MCF 10A (cell line): ENCODE measurements around the gene SLC34A2. TPM values are rescaled to one million over a fixed set of nuclear protein-coding genes. Genes with fewer than 3 reads are reported as not detected.

Source experiments
- BruUV-seq: library from RNA; stranded (reverse); fragments of 400-500 nt; replicated peaks from 2 replicates; lab custom pipeline; 2021; lab: Mats Ljungman, UMichigan
- CTCF ChIA-PET: fragments of 300-600 bp; sonication (Branson Sonifier 250); formaldehyde crosslinking; extraction: SDS; loops from one replicate; lab custom pipeline; 2021; ENCODE audit warnings: antibody characterized with exemption, inconsistent platforms; lab: Yijun Ruan, JAX
- POLR2A ChIA-PET: fragments of 300-600, 350-650 bp; sonication (Branson Sonifier 250); formaldehyde crosslinking; extraction: SDS; loops from one replicate; lab custom pipeline; 2020; ENCODE audit warnings: antibody characterized with exemption, inconsistent platforms; lab: Yijun Ruan, JAX
- DNase-seq: peaks from one replicate; pipeline ENCODE4 v3.0.0-alpha.2; 2018; ENCODE audit not compliant: unreplicated experiment
- H3K27ac Mint-ChIP-seq: one replicate; pipeline ENCODE4 v1.8.0; 2022; ENCODE audit warnings: mild to moderate bottlenecking, low read depth, mixed read lengths; ENCODE audit not compliant: unreplicated experiment
- H3K27me3 Mint-ChIP-seq: one replicate; pipeline ENCODE4 v1.8.0; 2022; ENCODE audit warnings: mixed read lengths; ENCODE audit not compliant: insufficient read depth, unreplicated experiment
- H3K36me3 Mint-ChIP-seq: one replicate; pipeline ENCODE4 v1.8.0; 2022; ENCODE audit warnings: mild to moderate bottlenecking, moderate library complexity, mixed read lengths; ENCODE audit not compliant: insufficient read depth, unreplicated experiment
- H3K4me1 Mint-ChIP-seq: one replicate; pipeline ENCODE4 v1.8.0; 2022; ENCODE audit warnings: mixed read lengths; ENCODE audit not compliant: insufficient read depth, unreplicated experiment
- H3K4me3 Mint-ChIP-seq: one replicate; pipeline ENCODE4 v1.8.0; 2022; ENCODE audit warnings: mild to moderate bottlenecking, moderate library complexity, mixed read lengths; ENCODE audit not compliant: unreplicated experiment
- H3K9me3 Mint-ChIP-seq: one replicate; pipeline ENCODE4 v1.8.0; 2022; ENCODE audit warnings: mixed read lengths; ENCODE audit not compliant: unreplicated experiment
- intact Hi-C: fragments of 100-400 bp; cut with micrococcal nuclease; formaldehyde crosslinking; loops from 2 replicates; pipeline ENCODE4 v1.14.1; 2022
- total RNA-seq: library from RNA; stranded (reverse); gene quantifications from 2 replicates; pipeline ENCODE4 v1.2.3, GENCODE V29; 2022
- TF ChIP-seq, protein P1 (sequence below): fragments of 200-600 bp; IDR thresholded peaks from one replicate; pipeline ENCODE4 v1.8.0; 2022; ENCODE audit warnings: antibody characterized with exemption, mild to moderate bottlenecking; ENCODE audit not compliant: unreplicated experiment

The SLC34A2 gene
- total RNA-seq, 1 experiment from 2014 or later, result not detected

DNA sequence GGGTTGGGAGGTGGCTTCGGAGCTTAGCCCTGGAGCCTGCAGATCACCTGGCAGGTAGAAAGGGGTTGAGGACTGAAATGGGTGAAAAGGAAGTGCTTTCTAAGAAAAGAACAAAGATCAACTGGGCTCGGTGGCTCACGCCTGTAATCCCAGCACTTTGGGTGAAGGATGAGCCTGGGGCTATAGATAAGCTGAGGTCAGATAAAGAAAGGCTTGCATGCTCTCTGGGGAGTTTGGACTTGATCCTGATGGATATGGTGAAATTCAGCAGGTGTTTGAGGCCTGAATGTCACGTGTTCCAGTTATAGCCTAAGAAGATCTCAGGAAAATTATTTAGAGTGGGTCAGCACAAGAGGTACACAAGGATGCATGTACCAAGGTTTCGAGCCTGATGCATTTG, 40.8 kb downstream of the SLC34A2 start:
- Mint-ChIP-seq H3K27me3 (no peaks in the 10 kb centered on the region), H3K4me1 (peaks cover 6% of the 10 kb centered on the region), H3K27ac (no peak overlapping the region), H3K36me3 (no peaks in the 10 kb centered on the region), H3K9me3 (peaks cover 6% of the 10 kb centered on the region), H3K4me3 (no peak overlapping the region)
- ChIA-PET CTCF (no interaction called here), POLR2A (no interaction called here)
- intact Hi-C loops, result no loop called here
- BruUV-seq, result no TSS peak
- TF ChIP-seq, protein P1, sequence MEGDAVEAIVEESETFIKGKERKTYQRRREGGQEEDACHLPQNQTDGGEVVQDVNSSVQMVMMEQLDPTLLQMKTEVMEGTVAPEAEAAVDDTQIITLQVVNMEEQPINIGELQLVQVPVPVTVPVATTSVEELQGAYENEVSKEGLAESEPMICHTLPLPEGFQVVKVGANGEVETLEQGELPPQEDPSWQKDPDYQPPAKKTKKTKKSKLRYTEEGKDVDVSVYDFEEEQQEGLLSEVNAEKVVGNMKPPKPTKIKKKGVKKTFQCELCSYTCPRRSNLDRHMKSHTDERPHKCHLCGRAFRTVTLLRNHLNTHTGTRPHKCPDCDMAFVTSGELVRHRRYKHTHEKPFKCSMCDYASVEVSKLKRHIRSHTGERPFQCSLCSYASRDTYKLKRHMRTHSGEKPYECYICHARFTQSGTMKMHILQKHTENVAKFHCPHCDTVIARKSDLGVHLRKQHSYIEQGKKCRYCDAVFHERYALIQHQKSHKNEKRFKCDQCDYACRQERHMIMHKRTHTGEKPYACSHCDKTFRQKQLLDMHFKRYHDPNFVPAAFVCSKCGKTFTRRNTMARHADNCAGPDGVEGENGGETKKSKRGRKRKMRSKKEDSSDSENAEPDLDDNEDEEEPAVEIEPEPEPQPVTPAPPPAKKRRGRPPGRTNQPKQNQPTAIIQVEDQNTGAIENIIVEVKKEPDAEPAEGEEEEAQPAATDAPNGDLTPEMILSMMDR, result no peak
- DNase-seq, result no peak

DNA sequence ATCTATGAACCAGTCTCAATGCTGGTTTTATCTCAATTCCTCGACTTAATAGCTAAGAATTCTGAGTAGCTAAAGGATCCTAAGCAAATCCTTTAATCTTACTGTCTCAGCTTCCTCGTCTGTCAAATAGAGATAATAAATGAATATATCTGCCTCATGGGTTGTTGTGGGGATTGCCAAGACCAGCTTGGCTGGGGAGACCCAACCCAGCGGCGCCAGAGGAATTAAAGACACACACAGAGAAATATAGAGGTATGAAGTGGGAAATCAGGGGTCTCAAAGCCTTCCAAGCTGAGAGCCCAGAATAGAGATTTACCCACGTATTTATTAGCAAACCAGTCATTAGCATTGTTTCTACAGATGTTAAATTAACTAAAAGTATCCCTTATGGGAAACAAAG, 41.9 kb downstream of the SLC34A2 start:
- Mint-ChIP-seq H3K36me3 (no peaks in the 10 kb centered on the region), H3K9me3 (no peaks in the 10 kb centered on the region), H3K4me1 (peaks cover 6% of the 10 kb centered on the region), H3K27me3 (no peaks in the 10 kb centered on the region), H3K4me3 (no peak overlapping the region), H3K27ac (no peak overlapping the region)
- ChIA-PET CTCF (no interaction called here), POLR2A (no interaction called here)
- no peak for DNase-seq
- BruUV-seq, result no TSS peak
- intact Hi-C loops, result no loop called here
- TF ChIP-seq, protein P1, result no peak

DNA sequence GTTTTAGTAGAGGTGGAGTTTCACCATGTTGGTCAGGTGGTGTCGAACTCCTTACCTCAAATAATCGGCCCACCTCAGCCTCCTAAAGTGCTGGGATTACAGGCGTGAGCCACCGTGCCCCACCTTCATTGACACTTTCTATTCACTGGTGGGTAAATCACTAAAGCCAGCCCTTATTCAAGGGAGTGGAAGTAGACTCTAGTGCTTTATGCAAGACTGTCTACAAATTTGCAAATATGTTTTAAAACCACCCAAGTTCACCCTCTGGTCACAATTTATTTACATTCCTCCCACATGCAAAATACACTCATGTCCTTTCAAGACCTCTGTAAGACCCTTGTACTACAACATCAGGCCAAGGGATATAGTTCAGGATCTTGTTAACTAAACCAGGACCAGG, 45.0 kb downstream of the SLC34A2 start:
- Mint-ChIP-seq H3K27me3 (no peaks in the 10 kb centered on the region), H3K9me3 (no peaks in the 10 kb centered on the region), H3K36me3 (no peaks in the 10 kb centered on the region), H3K4me1 (no peaks in the 10 kb centered on the region), H3K4me3 (no peak overlapping the region), H3K27ac (no peak overlapping the region)
- ChIA-PET CTCF (interaction anchor here (0.6 kb wide), 1 partner anchor 68 kb away, joined by 3 read pairs; no protein-coding TSS in a partner anchor), POLR2A (no interaction called here)
- TF ChIP-seq, protein P1, result no peak
- intact Hi-C loops, result no loop called here
- no TSS peak for BruUV-seq
- DNase-seq, result no peak

DNA sequence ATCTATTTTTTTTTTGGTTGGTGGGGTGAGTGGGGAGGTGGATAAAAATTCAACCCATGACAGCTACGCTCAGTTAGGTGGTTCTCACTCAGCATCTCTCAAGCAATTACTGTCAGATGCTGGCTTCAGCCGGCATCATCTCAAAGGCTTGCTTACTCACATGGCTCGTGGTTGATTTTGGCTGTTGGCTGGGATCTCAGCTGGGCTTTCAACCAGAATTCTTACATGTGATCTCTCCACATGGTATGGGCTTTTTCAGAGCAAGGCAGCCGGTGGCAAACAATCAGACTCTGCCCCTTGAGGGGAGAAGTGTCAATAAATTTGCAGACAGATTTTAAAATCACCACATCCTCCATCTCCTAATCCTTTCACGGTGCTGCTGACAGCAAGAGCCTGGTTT, 47.2 kb downstream of the SLC34A2 start:
- TF ChIP-seq, protein P1, result no peak
- intact Hi-C loops, result no loop called here
- H3K4me3 Mint-ChIP-seq, result no peak overlapping the region
- ChIA-PET CTCF (interaction anchor here (1.9 kb wide), 1 partner anchor 65 kb away, joined by 6 read pairs; no protein-coding TSS in a partner anchor), POLR2A (interaction anchor here (1.1 kb wide), 1 partner anchor 51 kb away, joined by 3 read pairs; no protein-coding TSS in a partner anchor)
- no peaks in the 10 kb centered on the region for H3K27me3 Mint-ChIP-seq
- H3K27ac Mint-ChIP-seq, result no peak overlapping the region
- H3K4me1 Mint-ChIP-seq, result no peaks in the 10 kb centered on the region
- no peaks in the 10 kb centered on the region for H3K36me3 Mint-ChIP-seq
- peak; percentile 39 for DNase-seq
- no peaks in the 10 kb centered on the region for H3K9me3 Mint-ChIP-seq
- no TSS peak for BruUV-seq
